NCI-H128 (cell line): ENCODE data around the gene MSRB1.

Source experiments
- DNase-seq: peaks from one replicate; lab custom pipeline; 2025; ENCODE audit not compliant: unreplicated experiment; lab: John Stamatoyannopoulos, UW

Gene MSRB1

DNA sequence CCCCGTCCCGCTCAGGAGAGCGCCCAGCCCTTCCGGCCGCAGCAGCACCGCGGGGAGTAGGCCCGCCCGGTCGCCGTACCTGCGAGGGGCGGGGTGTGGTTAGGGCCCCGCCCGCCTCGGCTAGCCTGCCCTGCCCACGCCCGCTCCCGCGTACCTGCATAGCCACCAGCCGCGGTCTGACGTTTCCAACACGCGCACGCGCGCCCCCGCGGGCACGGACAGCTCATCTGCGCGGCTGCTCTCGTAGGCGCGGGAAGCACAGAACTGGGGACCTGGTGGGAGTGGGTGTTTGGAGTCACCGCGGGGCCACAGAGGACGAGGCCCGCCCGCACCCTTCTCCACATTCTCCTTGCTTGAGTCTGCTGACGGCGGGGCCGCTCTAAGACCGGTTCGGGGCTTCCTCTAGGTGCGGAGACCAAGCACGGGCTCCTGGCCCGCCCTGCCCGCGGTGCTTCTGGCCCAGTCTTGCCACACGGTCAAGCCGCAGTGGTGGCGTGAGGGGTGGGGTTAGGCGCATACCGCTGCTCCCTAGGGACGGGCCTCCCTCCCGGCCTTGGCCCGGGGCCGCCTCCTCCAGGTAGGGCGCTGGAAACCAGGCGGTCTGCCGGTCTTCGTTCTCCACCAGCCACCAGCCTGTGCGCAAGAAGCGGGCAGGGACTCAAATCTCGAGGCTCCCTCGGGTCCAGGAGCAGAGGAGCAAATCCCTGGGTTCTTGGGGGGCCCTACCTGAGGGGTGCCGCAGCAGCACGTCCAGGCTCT is 36.5 kb upstream of the MSRB1 start:
- DNase-seq = no peak

GRCh38 chr16:1978476-1979120 is 35.6 kb upstream of the MSRB1 start:
- no peak for DNase-seq

DNA sequence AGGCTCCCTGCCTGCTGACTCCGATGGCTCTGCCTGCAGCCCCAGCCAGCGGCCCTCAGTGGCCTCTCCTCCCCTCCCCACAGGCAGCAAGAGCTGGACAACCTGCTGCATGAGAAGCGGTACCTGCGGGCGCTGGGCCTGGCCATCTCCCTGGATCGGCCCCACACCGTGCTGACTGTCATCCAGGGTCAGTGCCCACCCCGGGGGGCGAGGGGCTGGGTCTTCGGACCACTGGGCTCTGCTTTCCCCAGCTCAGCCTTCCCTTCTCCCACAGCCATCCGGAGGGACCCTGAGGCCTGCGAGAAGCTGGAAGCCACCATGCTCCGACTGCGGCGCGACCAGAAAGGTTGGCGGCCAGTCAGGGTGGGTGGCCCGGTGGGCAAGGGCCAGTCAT is 34.9 kb upstream of the MSRB1 start:
- no peak for DNase-seq

GRCh38 chr16:1976951-1977874 is 34.2 kb upstream of the MSRB1 start:
- no peak for DNase-seq

- DNase-seq = no peak
Measured at GRCh38 chr16:1976216-1976520, 33.2 kb upstream of the MSRB1 start.

GRCh38 chr16:1975432-1976215 is 32.6 kb upstream of the MSRB1 start:
- no peak for DNase-seq

DNA sequence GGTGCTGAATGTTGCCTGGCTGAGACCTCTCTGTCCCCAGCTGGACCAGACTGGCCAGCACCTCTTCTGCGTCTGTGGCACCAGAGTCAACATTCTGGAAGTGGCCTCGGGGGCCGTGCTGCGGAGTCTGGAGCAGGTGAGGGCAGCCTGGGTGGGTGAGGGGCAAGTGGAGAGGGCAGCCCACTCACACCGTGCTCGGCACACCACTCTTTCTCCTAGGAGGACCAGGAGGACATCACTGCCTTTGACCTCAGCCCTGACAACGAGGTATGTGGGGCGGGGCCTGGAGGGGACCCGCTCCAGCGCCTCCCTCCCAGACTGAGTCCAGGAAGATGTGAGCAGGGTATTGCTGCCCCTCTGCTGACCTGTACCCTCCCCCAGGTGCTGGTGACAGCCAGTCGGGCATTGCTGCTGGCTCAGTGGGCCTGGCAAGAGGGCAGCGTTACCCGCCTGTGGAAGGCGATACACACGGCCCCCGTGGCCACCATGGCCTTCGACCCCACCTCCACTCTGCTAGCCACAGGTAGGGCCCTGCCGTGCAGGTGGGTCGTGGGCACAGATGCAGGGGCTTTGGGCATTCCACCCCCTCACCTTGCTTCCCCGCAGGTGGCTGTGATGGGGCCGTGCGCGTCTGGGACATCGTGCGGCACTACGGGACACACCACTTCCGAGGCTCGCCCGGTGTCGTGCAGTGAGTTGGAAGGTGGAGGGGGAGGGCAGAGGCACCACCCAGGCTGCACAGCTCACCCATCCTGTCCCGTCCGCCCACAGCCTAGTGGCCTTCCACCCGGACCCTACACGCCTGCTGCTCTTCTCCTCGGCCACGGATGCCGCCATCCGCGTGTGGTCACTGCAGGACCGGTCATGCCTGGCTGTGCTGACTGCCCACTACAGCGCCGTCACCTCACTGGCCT is 31.4 kb upstream of the MSRB1 start:
- no peak for DNase-seq

DNA sequence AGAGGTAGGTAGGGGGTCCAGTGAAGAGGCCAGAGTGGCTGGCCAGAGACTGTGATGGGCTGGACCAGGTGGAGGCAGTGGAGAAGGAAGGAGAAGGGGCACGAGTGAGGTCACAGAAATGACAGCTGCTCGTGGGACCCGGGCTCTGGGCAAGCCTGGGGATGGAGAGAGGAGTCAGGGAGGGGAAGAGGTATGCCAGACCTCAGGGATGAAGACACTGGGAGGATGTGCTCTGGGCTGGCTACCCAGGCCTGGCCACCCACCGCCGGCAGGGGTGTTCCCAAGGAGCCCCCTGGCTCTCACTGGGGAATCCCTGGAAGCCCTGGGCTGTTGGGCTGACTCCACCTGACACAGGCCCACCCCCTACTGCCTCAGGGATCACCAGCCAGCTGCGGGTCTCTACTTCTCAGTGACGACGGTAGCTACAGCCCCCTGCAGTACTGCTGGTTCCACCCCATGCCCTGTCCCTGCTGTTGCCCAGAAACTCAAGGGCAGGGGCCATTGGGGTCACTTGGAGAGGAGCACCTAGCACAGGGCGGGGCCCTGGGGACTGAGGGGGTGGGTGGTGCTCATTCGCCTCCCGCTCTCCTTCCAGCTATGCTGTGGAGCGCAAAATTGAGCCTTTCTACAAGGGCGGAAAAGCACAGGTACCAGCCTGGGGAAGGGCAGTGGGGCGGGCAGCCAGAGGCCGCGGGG is 30.6 kb upstream of the MSRB1 start:
- no peak for DNase-seq

DNA sequence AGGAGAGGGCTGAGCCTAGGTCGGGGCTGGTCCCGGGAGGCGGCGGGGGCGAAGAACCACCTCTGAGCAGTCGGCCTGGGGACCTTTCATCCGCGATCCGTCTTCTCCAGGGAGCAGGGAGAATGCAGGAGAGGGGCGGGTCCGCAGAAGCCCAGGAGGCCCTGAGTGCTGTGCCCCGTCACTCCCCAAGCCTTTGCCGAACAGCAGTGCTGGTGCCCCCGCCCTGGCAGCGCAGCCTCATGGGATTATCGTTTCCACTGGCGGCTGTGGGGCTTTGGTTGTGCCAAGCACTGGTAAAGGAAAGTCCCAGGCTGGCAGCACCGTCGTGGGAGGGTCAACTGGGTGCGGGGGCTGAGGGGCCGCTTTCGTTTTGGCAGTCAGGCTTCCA is 29.5 kb upstream of the MSRB1 start:
- DNase-seq = no peak

GRCh38 chr16:1971796-1972489 is 28.9 kb upstream of the MSRB1 start, which contains the start of gene TBL3:
TBL3 (plus strand) TSS chr16:1972053; CDS start chr16:1972165, 112 bp downstream.
- peak; percentile 80 for DNase-seq

DNA sequence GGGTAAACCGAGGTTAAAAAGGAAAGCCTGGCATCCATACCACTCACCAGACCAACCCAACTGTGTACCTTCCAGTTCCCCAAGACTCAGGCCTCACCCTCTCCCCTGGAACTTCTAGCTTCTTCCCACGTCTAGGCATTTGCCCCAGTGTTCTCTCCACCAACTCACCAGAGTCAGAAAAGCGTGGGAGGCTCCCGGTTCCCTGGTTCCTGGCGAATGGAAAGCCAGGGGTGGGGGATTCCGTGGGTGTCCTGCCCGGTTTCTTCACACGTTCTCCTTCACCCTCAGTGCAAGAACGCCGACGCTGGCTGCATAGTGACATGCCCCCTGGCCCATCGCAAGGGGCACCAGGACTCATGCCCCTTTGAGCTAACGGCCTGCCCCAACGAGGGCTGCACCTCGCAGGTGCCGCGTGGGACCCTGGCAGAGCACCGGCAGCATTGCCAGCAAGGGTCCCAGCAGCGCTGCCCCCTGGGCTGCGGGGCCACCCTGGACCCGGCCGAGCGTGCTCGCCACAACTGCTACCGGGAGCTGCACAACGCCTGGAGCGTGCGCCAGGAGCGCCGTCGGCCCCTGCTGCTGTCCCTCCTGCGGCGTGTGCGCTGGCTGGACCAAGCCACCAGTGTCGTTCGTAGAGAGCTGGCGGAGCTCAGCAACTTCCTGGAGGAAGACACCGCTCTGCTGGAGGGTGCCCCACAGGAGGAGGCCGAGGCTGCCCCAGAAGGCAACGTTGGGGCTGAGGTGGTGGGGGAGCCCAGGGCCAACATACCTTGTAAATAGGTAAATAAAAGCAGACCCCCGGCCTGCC is 25.4 kb upstream of the MSRB1 start:
- no peak for DNase-seq

DNA sequence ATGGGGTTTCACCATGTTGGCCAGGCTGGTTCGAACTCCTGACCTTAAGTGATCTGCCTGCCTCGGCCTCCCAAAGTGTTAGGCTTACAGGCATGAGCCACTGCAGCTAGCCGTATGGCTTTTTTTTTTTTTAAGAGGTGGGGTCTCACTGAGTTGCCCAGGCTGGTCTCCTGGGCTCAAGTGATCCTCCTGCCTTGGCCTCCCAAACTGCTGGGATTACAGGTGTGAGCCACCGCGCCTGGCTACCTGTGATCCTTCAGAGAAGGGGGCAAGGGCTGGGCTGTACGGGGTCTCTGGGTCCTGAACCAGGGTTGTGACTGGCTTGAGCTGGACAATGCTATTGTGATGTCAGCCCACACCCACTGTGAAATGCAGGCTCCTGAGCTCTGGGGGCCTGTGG is 23.5 kb upstream of the MSRB1 start, which contains the start of gene RNF151:
TSS of gene RNF151 (plus strand) at position 397 of the 400 bp plus-strand sequence. CDS start 26 bp downstream, outside the sequence.
- DNase-seq = no peak

GRCh38 chr16:1965396-1966001 is 22.5 kb upstream of the MSRB1 start:
- no peak for DNase-seq

DNA sequence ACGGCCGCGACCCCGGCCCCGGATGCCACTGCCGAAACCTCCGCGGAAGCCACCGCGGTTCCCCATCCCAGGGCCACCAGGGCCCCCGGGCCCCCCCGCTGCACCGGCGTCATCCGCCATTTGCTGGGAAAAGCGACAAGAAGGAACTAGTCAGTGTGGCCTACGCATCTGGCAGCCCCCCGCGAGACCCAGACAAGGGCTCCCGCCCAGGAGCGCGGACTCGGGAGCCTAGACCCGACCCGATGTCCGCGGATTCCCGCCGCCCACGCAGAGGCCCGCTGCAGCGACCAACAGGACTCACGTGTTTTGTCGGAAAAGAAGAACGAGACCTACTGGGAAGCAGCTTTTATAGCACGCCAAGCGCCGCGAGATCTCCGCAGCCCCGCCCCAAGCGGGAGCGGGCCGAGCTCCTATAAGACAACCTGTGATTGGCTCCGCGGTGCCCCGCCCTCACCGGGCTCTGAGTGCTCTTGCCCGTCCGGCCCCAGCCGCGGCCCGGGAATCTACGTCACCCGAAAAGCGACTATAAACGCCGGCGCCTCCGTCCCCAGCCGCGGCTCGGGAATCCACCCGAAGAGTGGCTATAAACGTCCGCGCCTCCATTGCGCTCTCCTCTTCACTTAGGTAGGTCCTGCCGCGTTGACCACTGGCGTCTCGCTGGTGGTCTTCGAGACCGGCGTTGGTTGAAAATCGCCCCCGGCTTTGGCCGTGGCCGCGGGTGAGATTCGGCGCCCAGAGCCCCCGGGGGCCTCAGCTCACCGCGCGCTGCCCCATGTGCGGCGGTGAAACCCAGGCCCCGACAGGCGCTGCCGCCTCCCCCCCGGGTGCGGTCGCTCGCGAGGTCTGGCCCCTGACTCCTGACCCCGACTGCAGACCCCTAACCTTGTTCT is 21.8 kb upstream of the MSRB1 start, which contains the start of gene RPS2:
TSS of gene RPS2 (minus strand) at position 321 of the 890 bp plus-strand sequence. CDS start at position 120, 201 bp downstream.
- peak; percentile 90 for DNase-seq

DNA sequence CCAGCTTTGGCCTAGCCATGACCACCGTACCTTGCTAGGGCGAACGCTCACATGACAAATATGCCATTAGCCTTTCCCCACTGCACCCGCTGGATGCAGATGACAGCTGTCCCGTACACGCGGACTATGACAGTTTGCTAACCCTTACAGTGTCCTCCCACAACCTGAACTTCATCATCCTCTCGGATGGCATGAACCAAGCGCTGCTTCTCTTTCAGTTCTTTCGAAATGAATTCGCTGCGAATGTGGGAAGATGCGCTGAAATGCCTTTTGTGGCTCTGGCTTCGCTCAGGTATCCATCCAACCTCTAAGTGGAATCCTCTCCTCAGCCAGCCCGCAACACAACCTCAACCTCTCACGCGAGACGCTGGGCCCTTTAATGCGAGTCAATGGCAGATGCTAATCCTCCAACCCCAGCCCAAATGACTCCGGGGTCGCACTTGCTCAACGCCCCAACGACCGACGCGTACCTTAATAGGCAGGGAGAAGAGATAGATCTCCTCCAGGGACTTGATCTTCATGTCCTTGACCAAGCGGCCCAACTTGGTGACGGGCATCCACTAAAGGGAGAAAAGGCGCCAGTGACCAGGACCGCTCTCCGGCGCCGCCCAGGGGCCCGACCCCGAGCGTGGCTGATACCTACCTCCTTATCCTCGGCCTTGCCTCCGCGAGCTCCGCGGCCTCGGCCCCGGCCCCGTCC is 21.0 kb upstream of the MSRB1 start:
- DNase-seq = no peak
